Measurements from ENCODE around the gene PNPLA1. TPM values are rescaled to one million over a fixed set of nuclear protein-coding genes. Genes with fewer than 3 reads are reported as not detected.
A peak's percentile ranks its signal among the peaks of the same experiment; 100 is the strongest.

The PNPLA1 gene
- total RNA-seq, 1 donor from 2014 or later, result 0.14 TPM

GRCh38 chr6:36315921-36316320 lies 46.1 kb downstream of the PNPLA1 start:
- DNase-seq (ENCODE audit: low spot score), result no peak

GRCh38 chr6:36317623-36318022 lies 47.8 kb downstream of the PNPLA1 start:
- no peak for DNase-seq (ENCODE audit: low spot score)

GRCh38 chr6:36318690-36319435 lies 49.0 kb downstream of the PNPLA1 start:
- DNase-seq (ENCODE audit: low spot score), result no peak

- no peak for DNase-seq (ENCODE audit: low spot score)
These were observed 49.5 kb downstream of the PNPLA1 start for GRCh38 chr6:36319436-36319762.

- no peak for DNase-seq (ENCODE audit: low spot score)
These were observed 50.0 kb downstream of the PNPLA1 start for GRCh38 chr6:36319821-36320220.

DNA sequence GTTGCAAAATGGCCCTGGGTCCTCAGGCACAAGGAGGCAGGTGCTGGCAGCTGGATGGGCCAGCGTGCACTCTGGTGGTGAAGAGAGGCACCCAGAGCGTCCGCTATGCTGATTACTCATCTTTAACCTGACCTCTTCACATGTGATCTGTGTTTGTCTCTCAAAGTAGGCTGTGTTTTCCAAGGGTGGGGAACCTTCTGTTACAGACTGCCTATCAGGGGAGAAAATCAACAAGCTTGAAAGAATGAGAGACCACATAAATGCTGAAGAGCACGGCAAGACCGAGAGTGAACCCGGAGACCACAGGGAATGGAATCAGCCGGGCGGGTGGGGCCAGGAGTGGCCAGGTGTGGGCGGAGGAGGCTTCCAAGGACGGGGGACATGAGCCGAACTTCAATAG lies 50.6 kb downstream of the PNPLA1 start:
- DNase-seq (ENCODE audit: low spot score), result no peak

DNA sequence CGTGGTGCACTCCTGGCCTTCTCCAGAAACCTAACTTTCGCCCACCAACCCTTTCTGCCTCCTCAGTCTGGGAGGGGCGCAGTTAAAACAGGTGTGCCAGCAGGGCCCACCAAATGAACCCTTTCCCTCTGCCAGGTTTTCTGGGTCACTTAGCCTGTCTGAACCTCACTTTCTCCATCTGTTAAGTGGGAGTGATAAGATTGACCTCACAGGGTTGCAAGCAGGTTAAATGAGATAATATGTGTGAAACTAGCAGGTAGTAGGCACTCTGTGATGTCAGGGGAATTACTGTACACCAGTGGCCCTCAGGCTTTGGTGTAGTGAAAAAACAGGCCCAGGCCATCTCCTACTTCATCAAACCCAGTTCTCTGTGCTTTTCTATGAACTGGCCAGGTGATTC lies 52.7 kb downstream of the PNPLA1 start:
- no peak for DNase-seq (ENCODE audit: low spot score)

DNA sequence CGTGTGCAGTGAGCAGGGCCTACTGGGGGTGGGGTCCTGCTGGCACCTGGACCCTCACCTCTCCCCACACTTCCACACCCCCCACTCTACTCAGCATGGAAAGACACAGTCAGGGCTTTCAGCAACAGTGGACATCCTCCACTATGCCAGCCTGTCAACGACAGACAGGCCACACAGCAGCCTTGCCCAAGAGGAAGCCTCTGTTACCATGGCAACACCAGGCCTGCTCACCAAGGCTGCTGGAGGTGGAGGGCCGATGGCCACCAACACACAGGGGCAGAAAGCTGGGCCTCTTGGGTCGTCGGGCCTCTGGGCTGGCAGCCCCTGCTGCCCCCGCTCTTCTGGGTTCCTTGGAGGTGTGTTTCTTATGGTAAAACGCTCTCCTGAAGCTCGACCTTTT lies 53.2 kb downstream of the PNPLA1 start:
- DNase-seq (ENCODE audit: low spot score), result no peak

DNA sequence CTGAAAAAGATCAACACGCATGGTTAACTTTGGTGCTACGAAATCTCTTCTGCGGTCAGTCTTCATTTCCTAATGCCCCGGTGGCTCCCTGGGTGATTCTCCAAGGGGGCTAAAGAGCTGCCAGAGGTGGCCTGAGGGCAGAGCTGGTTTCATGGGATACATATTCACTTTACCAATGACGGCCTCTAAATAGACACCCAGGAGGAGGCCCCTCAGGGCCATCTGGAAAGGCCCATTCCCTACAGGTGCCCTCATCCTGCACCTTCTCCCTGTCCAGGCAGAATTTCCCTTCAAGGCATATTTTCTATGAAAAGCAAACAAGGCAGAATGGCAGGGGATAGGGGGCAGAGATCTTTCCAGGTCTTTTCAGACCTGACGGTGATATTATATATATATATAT lies 54.3 kb downstream of the PNPLA1 start:
- DNase-seq (ENCODE audit: low spot score), result no peak

DNA sequence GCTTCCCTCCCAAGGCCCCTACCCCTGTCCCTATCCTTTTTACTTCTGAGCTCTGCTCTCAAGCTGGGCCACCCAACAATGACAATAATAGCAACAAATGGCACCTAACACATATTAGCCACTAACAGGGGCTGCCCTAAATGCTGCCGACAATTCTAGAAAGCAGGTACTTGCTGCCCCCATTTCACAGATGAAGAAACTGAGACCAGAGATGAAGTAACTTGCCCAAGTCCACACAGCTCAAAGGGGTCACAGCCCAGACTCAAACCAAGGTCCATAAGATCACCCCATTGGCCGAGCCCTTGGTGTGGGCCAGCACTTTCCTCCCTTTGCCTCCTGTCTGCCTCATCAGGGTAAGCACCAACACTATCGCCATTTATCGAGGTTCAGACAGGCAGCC lies 54.9 kb downstream of the PNPLA1 start:
- DNase-seq (ENCODE audit: low spot score), result no peak

DNA sequence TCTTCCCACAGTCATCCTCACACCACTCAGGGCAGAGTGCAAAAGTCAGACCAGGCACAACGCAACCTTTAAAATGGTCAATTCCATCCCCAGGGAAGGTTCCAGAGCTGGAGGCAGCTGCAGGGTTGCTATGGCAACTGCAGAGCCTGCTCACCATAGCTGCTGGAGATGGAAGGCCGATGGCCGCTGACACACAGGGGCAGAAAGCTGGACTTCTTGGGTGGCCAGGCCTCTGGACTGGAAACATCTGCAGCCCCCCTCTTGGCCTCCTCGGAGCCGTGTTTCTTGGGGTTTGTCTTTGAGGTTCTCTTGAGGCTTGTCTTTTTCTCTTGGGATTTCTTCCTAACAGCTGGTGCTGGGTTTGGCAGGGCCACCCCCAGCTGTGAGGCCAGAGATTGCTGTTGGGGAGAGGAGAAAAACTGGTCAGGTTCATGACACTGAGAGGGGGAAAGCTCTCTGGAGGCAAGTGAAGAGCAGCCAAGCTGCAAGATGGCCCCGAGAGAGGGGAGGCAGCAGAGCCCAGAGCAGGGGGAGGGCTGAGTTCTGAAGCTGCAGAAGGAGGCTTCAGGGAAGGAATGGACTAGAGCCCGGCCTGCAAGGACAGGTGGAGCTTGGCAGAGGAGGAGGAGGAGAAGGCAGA lies 56.6 kb downstream of the PNPLA1 start:
- no peak for DNase-seq (ENCODE audit: low spot score)

- DNase-seq (ENCODE audit: low spot score), result no peak
These were observed 57.5 kb downstream of the PNPLA1 start for GRCh38 chr6:36327226-36327918.

DNA sequence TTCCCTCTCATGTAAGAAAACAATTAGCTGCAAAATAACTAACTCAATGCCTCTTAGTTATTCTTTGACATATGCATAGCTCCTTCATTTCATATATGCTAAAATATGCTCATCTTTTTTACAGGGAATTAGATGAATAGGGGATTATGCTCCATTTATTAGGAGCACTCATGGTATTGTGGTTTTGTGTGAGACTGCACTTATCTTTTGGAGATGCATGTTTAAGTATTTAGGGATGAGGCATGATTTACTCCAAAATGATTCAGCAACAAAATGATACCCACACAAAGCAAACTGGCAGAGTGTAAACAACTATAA lies 58.0 kb downstream of the PNPLA1 start:
- no peak for DNase-seq (ENCODE audit: low spot score)

GRCh38 chr6:36328600-36328999 lies 58.7 kb downstream of the PNPLA1 start:
- no peak for DNase-seq (ENCODE audit: low spot score)

DNA sequence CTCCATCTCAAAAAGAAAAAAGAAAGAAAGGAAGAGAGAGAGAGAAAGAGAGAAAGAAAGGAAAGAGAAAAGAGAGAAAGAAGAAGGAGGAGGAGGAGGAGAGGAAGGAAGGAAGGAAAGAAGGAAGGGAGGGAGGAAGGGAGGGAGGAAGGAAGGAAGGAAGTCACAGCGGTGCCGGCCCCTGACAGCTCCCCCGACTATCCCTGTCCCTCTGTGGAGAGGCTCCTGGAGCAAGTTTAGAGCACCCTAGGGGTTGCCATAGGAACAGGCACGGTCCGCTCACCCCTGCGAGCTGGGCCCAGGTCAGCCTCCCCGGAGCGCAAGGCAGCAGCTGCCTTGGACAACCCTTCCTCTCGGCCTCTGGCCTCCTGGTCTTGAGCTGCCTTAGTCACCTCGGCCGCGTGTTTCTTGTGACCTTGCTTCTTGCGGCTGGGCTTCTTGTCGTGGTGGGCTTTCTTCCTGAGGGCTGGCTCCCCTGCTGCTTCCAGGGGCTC lies 60.0 kb downstream of the PNPLA1 start:
- no peak for DNase-seq (ENCODE audit: low spot score)

DNA sequence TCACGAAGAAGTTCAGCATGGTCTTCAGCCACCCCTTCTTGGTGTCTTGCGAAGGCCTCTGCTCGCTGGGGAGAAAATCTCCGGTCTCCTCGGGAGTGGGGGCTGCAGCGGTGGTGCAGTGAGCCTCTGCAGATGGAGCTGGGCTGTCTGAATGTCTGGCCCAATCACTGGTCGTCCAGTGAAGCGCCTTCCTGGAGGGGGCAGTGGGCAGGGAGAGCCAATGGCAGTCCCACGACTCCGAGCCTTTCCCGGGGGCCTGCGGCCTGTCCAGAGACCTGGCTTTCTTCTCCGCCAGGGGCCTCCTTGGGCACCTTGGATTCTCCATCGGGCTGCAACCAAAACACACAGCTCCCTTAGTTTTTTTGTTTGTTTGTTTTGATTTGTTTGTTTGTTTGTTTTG lies 60.5 kb downstream of the PNPLA1 start:
- no peak for DNase-seq (ENCODE audit: low spot score)

GRCh38 chr6:36331381-36331780 lies 61.5 kb downstream of the PNPLA1 start:
- DNase-seq (ENCODE audit: low spot score), result no peak

DNA sequence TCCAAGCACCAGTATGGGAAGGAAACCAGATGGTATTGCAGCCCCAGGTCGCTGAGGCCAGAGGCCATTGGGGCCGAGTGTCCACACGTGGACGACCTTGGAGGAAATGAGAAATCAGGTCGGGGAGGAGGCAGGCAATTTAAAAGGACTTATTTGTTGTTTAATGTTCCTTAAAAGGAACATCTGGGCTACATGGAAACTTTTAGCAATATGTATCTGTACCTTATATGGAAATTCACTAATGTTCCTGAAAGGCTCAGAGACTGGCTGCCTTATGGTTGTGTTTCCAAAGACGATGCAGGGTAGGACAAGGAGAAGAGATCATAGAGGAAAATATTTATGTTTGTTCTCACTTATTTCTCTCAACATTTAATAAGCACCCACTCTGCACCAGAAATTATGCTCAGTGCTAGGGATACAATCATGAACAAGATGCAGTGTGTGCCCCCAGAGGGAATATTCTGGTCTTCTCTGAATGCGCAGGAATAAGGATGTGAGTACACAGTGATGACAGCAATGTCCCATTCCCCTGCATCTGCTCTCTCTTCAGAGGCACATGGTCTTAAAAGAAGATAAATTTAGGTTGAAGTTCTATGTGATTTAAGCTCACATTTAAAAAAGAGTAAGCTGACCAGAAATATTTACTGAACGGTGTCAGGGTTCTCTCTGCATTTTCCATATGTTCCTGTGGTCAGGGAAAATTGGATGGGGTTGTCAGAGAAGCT lies 63.5 kb downstream of the PNPLA1 start:
- no peak for DNase-seq (ENCODE audit: low spot score)

GRCh38 chr6:36333931-36334725 lies 64.3 kb downstream of the PNPLA1 start:
- no peak for DNase-seq (ENCODE audit: low spot score)

GRCh38 chr6:36334832-36335459 lies 65.1 kb downstream of the PNPLA1 start:
- DNase-seq (ENCODE audit: low spot score), result peak; percentile 83
